GM18505 (cell line): ENCODE data around the gene ZNF283.
"Not testable (repeated sequence)": the region's sequence is repeated elsewhere in the genome, so short reads cannot be mapped to it uniquely, and the experiment has no call there.

Experiments used
- ATAC-seq: cut with Tn5 transposase; IDR thresholded peaks from one replicate; pipeline ENCODE4 v1.9.1; 2021; ENCODE audit not compliant: unreplicated experiment
- POLR2A ChIP-seq: IDR thresholded peaks from 4 replicates; pipeline ENCODE4 v1.6.1; 2011; ENCODE audit warnings: borderline replicate concordance; ENCODE audit not compliant: insufficient read depth, insufficient read length; ENCODE audit errors: extremely low read depth

ZNF283 gene

DNA sequence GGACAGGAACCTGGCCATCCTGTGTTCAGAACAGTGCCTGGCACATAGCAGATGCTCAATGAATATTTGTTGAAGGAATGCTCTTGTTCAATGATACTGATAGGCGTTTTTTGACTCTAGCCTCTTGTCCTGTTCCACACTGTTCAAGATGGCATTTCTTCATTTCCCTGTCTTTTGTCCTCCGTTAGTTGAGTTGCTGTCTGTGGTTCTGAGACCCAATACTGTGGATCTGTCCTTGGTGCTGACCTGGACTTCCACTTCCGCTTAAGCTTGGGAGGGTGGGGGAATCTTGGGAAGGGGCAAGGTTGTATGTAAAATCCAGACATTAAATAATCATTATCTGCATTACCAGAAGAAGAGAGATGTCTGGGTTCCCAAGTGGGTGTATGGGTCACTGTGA lies 38.1 kb upstream of the ZNF283 start:
- no peak for TF ChIP-seq POLR2A
- ATAC-seq: no peak

DNA sequence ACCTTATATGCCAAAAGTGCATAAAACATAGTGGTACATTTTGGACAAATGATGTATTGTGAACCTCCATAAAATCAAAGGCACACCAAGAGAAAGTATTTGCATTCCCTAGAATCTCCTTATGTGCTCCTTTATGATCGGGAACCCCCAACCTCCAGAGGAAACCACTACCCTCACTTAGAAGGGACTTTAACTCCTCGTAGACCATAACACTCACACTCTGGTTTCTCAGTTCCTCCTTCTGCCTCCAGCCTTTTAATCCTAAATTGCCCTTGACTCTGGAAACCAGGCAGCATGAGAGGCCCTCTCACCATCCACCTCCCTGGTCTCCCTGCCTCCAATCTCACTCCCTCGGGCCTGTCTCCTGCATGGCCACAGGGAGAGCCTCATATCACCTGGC lies 36.5 kb upstream of the ZNF283 start:
- ATAC-seq: no peak
- TF ChIP-seq POLR2A: no peak

DNA sequence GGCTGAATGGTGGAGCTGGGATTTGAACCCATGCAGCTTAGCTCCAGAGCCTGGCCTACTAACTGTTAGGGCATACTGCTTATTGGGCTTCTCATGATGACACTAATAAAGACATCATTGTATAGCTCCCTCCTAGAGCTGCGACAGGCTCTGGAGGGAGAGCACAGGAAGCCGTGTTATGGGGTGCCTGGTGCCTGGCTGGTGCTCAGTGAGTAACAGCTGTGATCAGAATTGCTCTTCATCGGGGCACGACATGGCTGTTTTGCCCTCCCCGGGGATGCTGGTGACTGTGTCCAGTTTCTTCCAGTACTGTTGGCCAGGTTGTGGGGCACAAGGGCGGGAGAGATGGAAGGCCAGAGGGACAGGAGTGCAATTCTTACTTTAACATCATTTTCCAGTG lies 30.0 kb upstream of the ZNF283 start:
- no peak for TF ChIP-seq POLR2A
- ATAC-seq: no peak

DNA sequence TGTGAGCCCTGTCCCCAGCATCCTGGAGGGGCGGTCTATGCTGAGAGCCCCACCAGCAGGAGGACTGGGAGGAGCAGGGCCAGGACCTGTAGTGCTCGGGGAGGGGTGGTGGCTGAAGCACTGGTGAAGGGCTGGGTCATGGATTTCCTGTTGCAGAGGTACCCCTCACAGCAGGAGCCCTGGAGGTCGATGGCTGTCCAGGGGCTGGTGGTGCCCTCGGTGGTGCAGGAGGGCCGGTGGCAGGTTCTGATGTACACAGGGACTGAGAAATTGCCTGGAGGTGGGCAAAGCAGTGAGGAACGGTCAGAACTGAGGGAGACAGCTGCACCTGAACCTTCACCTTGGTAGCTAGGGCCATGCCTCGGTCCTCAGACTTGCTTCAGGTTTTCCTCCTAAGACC lies 29.6 kb upstream of the ZNF283 start:
- no peak for ATAC-seq
- no peak for TF ChIP-seq POLR2A

DNA sequence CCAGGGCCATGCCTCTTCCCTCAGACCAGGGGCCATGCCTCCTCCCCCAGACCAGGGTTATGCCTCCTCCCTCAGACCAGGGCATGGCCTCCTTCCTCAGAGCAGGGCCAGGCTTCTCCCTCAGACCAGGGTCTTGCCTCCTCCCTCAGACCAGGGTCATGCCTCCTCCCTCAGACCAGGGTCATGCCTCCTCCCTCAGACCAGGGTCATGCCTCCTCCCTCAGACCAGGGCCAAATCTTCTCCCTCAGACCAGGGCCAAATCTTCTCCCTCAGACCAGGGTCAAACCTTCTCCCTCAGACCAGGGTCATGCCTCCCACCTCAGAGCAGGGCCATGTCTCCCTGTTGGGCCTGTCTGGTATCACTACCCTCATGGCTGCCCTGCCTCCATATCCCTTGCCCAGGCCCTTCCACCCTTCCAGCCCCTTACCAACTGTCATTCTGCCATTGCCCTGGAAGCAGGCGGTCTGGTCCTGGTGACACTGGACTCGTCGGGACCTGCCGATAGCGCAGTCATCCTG lies 29.0 kb upstream of the ZNF283 start:
- TF ChIP-seq POLR2A: no peak

DNA sequence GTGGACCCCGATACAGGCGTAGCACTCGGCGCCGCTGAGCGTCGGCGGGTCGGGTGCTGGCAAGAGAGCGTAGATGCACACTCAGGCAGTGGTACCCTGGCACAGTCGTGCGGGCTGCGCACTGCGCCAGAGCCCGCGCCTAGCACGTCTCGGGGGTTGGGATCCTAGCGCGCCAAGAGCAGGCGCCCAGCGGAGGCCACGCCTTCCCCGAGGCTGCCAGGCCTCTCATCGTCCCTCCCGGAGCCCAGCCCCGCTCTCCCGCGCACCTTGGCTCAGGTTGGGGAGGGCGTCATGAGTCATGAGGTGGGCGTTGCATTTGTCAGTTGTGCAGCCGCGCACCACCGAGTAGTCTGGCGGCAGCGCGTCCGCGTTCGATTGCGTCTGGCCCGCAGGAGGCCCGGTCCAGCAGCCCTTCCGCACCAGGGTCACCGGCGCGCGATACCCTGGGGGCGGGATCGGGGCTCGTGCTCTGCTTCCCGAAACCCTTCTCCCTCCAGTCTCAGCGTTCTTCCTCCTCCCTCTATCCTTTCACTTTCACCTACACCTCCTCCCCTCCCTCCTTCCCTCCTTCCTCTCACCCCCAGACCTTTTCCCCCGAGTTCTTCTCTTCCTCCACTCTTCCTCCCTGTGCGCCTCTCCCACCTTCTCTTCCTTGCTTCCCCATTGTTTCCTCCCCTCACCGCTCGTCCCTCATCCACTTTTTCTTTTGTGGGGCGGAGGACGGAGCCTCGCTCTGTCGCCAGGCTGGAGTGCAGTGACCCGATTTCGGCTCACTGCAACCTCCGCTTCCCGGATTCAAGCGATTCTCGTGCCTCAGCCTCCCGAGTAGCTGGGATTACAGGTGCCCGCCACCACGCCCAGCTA lies 28.3 kb upstream of the ZNF283 start:
- no peak for ATAC-seq
- no peak for TF ChIP-seq POLR2A

More for the DNA sequence above, 29.0 kb upstream of the ZNF283 start:
- ATAC-seq: no peak

DNA sequence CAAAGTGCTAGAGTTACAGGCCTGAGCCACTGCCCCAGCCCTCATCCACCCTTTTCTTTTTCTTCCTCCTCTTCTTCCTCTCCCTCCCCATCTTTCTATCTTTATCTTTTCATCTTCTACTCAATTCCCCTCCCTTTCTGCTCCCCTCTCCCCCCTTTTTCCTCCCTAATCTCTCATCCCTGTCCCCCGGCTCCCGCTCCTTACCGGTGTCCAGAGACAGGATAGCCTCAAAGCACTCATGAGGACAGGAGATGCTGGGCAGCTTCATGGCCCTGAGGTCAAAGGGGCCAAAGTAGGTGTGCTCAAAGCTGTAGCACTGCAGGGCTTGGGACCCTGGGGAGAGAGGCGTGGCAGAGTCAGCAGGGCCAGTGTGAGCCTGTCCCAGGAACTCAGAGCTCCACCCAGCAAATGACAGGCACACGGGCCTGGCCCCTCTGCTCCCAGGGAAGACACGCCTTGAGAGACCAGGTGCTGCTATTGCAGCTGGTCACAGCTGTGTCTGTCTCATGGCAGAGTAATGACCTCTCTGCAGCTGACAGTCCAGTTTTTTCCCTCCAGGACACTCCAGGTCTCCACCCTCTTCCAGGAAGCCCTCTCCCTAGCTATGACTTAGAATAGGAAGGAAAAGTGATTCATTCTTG lies 27.5 kb upstream of the ZNF283 start:
- ATAC-seq: no peak
- no peak for TF ChIP-seq POLR2A

DNA sequence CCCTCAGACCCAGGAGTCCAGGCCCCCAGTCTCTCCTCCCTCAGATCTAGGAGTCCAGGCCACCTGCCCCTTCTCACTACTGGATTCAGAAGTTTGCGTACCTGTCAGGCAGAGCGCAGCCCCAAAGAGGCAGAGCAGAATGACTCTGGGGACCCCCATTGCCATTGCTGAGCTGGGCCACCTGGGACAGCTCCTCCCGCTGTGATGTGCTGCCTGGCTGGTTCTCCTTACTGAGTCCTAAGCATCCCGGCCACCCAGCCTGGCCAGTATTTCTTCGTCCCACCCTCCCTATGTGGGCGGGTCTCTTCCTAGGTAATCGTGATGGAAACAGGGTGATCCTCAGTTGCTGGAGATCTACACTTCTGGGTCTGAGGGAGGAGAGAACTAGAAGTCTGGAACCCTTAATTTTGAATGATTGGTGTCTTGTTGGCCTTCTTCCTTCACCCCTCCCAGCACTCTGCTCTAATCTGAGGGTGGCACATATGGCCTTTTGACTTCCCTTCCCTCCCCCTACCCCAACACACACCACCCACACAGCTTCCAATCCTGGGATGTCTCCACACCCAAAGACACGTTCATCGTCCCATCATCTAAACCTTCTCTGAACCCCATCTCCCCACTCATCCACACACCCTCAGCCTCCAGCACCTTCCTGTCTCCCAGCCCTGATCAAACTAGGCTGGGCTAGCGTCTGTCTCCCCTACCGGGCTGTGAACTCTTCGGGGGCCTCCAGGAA lies 24.7 kb upstream of the ZNF283 start, which contains the start of gene LYPD5:
Gene LYPD5, minus strand, starts transcription at position 232 of the 736 bp plus-strand sequence. Its CDS starts 67 bp downstream, at position 165.
- TF ChIP-seq POLR2A: no peak
- no peak for ATAC-seq

DNA sequence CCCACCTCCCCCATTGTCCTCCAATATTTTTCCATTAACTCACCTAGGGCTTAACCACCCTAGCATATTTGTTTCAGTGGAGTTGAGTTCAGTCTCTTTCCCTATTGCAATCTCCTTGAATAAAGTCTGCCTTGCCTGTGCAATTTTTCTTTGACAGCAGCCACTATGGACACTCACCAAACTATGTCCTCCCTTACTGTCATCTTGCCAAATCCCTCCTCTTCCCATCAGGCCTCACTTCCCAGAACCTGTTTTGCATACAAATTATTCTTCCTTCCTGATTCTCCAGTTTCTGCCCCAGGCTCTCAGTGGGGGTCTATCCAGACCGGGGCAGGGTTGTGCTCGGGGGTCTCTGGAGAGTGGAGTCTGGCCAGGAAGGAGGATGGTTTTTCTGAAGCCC lies 22.7 kb upstream of the ZNF283 start:
- TF ChIP-seq POLR2A: no peak
- no peak for ATAC-seq

DNA sequence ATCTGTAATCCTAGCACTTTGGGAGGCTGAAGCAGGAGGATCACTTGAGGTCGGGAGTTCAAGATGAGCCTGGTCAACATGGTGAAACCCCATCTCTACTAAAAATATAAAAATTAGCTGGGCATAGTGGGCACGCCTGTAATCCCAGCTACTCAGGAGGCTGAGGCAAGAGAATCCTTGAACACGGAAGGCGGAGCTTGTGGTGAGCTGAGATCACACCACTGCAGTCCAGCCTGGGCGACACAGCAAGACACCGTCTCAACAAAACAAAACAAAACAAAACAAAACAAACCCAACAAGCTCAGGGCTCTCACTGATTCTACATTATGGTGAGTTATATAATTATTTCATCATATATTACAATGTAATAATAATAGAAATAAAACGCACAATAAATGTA lies 20.7 kb upstream of the ZNF283 start:
- not testable (repeated sequence) for ATAC-seq

DNA sequence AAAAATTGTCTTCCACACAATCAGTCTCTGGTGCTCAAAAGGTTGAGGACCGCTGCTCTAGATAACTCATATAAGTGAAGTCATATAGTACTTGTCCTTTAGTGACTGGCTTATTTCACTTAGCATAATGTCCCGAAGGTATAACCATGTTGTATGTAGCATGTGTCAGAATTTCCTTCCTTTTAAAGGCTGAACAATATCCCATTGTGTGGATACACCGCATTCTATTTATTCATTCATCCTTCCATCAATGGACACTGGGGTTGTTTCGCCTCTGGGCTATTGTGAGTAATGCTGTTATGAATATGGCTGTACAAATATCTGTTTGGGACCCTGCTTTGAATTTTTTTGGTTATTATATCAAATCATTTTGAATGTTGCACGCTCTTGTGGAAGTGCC lies 20.3 kb upstream of the ZNF283 start:
- no peak for ATAC-seq
- TF ChIP-seq POLR2A: no peak

DNA sequence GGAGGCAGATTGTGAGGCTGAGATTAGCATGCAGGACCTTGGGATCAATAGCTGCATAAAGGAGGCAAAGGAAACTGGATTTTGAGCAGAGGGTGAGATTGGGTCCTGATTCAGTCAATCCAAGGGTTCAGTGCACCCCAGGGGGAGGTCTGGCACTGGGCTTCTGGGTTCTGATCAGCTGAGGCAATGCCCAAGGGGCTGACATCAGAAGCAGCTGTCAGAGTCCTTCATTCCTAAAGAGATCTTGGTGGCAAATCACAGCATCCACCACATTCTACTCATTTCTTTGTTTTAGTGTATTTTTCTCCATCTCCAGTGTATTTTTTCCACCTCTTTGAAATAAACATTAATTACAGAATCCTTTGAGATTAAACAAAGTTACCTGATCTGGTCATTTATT lies 19.5 kb upstream of the ZNF283 start:
- ATAC-seq: no peak
- TF ChIP-seq POLR2A: no peak

DNA sequence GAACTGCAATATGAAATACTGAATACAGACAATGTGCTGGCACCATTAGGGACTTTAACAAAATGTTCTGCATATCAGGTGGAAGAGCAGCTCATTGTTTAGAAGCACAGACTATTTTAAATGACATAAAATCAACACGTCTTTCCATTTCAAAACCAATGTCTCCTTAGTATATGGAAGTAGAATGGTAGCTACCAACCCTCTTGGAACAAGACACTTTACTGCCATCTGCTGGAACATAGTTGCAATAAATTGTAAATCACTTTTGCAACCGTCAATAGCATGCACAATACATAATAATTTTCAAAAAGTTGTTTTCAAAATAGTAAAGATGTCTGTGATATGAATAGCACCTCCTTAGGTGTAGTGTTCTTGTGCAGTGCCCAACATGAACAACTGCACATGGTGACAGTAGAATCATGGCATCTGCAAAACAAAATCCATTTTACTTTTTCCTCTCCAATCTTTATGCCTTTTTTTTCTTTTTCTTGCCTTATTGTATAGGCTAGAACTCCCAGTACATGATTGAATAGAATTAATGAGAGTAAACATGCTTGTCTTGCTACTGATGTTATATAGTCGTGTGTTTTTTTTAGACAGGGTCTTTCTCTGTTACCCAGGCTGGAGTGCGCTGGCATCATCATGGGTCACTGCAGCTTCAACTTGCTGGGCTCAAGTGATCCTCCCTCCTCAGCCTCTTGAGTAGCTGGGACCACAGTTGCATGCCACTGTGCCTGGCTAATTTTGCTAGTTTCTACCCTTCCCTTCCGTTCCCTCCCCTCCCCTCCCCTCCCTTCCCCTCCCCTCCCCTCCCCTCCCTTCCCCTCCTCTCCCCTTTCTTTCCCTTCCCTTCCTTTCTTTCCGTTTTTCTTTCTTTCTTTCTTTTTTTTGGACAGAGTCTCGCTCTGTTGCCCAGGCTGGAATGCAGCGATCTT lies 17.1 kb upstream of the ZNF283 start:
- TF ChIP-seq POLR2A: no peak
- no peak for ATAC-seq

DNA sequence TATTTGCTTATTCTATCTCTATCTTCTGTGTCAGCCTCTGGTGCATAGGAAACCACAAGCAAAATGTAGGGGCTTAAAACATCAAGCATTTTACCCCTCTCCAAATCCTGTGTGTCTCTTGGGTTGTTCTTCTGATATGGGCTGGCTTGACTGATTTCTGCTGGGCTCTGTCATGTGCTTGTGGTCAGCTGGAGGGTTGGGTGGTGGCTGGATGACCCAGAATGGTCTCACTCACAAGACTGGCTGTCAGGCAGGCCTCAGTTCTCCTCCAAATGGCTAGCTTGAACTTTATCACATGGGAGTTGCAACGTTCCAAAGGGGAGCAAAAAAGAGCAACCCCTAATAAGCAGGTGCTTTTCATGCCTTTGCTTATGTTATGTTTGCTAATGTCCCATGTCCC lies 15.3 kb upstream of the ZNF283 start:
- no peak for ATAC-seq
- no peak for TF ChIP-seq POLR2A
